Hepatocyte (in vitro differentiated cells): ENCODE results near the gene MCF2L2. TPM values are rescaled to one million over a fixed set of nuclear protein-coding genes. Genes with fewer than 3 reads are reported as not detected.
"Not testable (repeated sequence)": the region's sequence is repeated elsewhere in the genome, so short reads cannot be mapped to it uniquely, and the experiment has no call there.

ENCODE experiments used
- DNase-seq: peaks from one replicate; pipeline ENCODE4 v3.0.0-alpha.2; 2016; ENCODE audit warnings: low spot score
- H2AFZ ChIP-seq: fragments of 200-600 bp; sonication (generic); 2 replicates; pipeline ENCODE4 v1.6.0; 2016; ENCODE audit warnings: antibody characterized with exemption, mild to moderate bottlenecking
- H3K27ac ChIP-seq: fragments of 200-600 bp; sonication (generic); 2 replicates; pipeline ENCODE4 v1.5.1; 2016; ENCODE audit warnings: mild to moderate bottlenecking
- H3K27me3 ChIP-seq: fragments of 200-600 bp; sonication (generic); 2 replicates; pipeline ENCODE4 v1.6.1; 2016
- H3K36me3 ChIP-seq: fragments of 200-600 bp; sonication (generic); replicated peaks from 2 replicates; pipeline ENCODE4 v1.5.1; 2016; ENCODE audit warnings: low read depth; ENCODE audit not compliant: insufficient read depth
- H3K4me1 ChIP-seq: fragments of 200-600 bp; sonication (generic); 2 replicates; pipeline ENCODE4 v1.5.1; 2016; ENCODE audit warnings: mild to moderate bottlenecking, moderate library complexity; ENCODE audit not compliant: insufficient read depth
- H3K4me2 ChIP-seq: fragments of 200-600 bp; sonication (generic); 2 replicates; pipeline ENCODE4 v1.6.0; 2016
- H3K4me3 ChIP-seq: fragments of 200-600 bp; sonication (generic); 2 replicates; pipeline ENCODE4 v1.5.1; 2016; ENCODE audit warnings: mild to moderate bottlenecking
- H3K79me2 ChIP-seq: fragments of 200-600 bp; sonication (generic); 2 replicates; pipeline ENCODE4 v1.6.0; 2017; ENCODE audit warnings: mild to moderate bottlenecking
- H3K9me2 ChIP-seq: fragments of 200-600 bp; sonication (generic); replicated peaks from 2 replicates; pipeline ENCODE4 v1.6.0; 2017; ENCODE audit warnings: mild to moderate bottlenecking; ENCODE audit not compliant: insufficient read depth
- H3K9me3 ChIP-seq: fragments of 200-600 bp; sonication (generic); 2 replicates; pipeline ENCODE4 v1.5.1; 2016; ENCODE audit warnings: low read depth, mild to moderate bottlenecking
- H4K20me1 ChIP-seq: fragments of 200-600 bp; sonication (generic); 2 replicates; pipeline ENCODE4 v1.6.0; 2016; ENCODE audit warnings: mild to moderate bottlenecking; ENCODE audit not compliant: insufficient read depth, poor library complexity, severe bottlenecking
- CTCF ChIP-seq: fragments of 200-600 bp; sonication (generic); IDR thresholded peaks from 2 replicates; pipeline ENCODE4 v1.5.1; 2016; ENCODE audit warnings: antibody characterized with exemption, mild to moderate bottlenecking; ENCODE audit not compliant: poor library complexity
- EZH2 ChIP-seq: fragments of 200-600 bp; sonication (generic); IDR thresholded peaks from 2 replicates; pipeline ENCODE4 v1.6.1; 2016; ENCODE audit warnings: antibody characterized with exemption, mild to moderate bottlenecking, borderline replicate concordance
- EZH2phosphoT487 ChIP-seq: fragments of 200-600 bp; sonication (generic); IDR thresholded peaks from one replicate; pipeline ENCODE4 v1.6.1; 2018; ENCODE audit warnings: antibody characterized with exemption, mild to moderate bottlenecking, low read depth, moderate library complexity; ENCODE audit not compliant: unreplicated experiment, severe bottlenecking
- WGBS: methylation state at CpG from one replicate; pipeline ENCODE4 v1.1.6; 2016; ENCODE audit warnings: low lambda C conversion rate; ENCODE audit errors: missing lambda C conversion rate; 5-methylcytosine and 5-hydroxymethylcytosine counted together
- polyA plus RNA-seq: library from polyadenylated mRNA; unstranded; fragments of >200 nt; fragmentation: Nextera tagmentation; extraction: Ambion mirVana; gene quantifications from 2 replicates; pipeline ENCODE4 v1.2.1, GENCODE V29; 2016
- total RNA-seq: library from RNA; depleted of rRNA; stranded (reverse); fragments of >200 nt; gene quantifications from 2 replicates; pipeline ENCODE4 v1.2.3, GENCODE V29; 2014

MCF2L2 gene
- total and polyA plus RNA-seq, 2 experiments from 2014 or later, result 0.17 to 0.63 TPM

GRCh38 chr3:183427876-183428446 lies 458 bp downstream of the MCF2L2 start:
- peak overlapping the region; percentile 100 for H3K4me2 ChIP-seq
- no peaks in the 10 kb centered on the region for H3K36me3 ChIP-seq
- H2AFZ ChIP-seq, result peak overlapping the region; percentile 86
- peaks cover 9% of the 10 kb centered on the region for H3K4me1 ChIP-seq
- no peaks in the 10 kb centered on the region for H3K9me3 ChIP-seq
- H3K9me2 ChIP-seq, result no peaks in the 10 kb centered on the region
- peak; percentile 60 for DNase-seq
- H3K79me2 ChIP-seq, result no peaks in the 10 kb centered on the region
- TF ChIP-seq EZH2phosphoT487 (no peak), CTCF (no peak), EZH2 (no peak)
- no peak overlapping the region for H3K27ac ChIP-seq
- H4K20me1 ChIP-seq, result no peaks in the 10 kb centered on the region
- H3K27me3 ChIP-seq, result peaks cover 50% of the 10 kb centered on the region
- WGBS, result 2% methylated on average over 45 of the region's 47 CpGs
- peak overlapping the region; percentile 47 for H3K4me3 ChIP-seq

GRCh38 chr3:183427196-183427875 lies 1.1 kb downstream of the MCF2L2 start:
- no peak for DNase-seq

GRCh38 chr3:183418807-183419206 lies 9.6 kb downstream of the MCF2L2 start:
- H3K9me3 ChIP-seq, H3K27ac ChIP-seq, DNase-seq, H3K36me3 ChIP-seq, H3K4me2 ChIP-seq, H3K79me2 ChIP-seq, H3K4me1 ChIP-seq, H2AFZ ChIP-seq, H4K20me1 ChIP-seq, H3K4me3 ChIP-seq, H3K27me3 ChIP-seq, H3K9me2 ChIP-seq: not testable (repeated sequence)
- 100% methylated on average over 2 of the region's 2 CpGs for WGBS

More at GRCh38 chr3:183427196-183427875, 1.1 kb downstream of the MCF2L2 start:
- Histone ChIP-seq H3K4me3 (no peak overlapping the region), H3K9me2 (no peaks in the 10 kb centered on the region), H3K79me2 (no peaks in the 10 kb centered on the region), H4K20me1 (no peaks in the 10 kb centered on the region), H3K4me1 (peaks cover 9% of the 10 kb centered on the region), H3K27ac (no peak overlapping the region), H3K4me2 (peak overlapping the region; percentile 100), H3K36me3 (no peaks in the 10 kb centered on the region), H3K27me3 (peaks cover 50% of the 10 kb centered on the region), H2AFZ (peak overlapping the region; percentile 86), H3K9me3 (no peaks in the 10 kb centered on the region)
- 21% methylated on average over 20 of the region's 28 CpGs for WGBS
- TF ChIP-seq EZH2phosphoT487 (no peak), EZH2 (no peak), CTCF (no peak)

GRCh38 chr3:183411216-183411922 lies 17.1 kb downstream of the MCF2L2 start:
- Histone ChIP-seq H3K36me3 (no peaks in the 10 kb centered on the region), H4K20me1 (no peaks in the 10 kb centered on the region), H3K4me3 (no peak overlapping the region), H3K27ac (no peak overlapping the region), H3K79me2 (no peaks in the 10 kb centered on the region), H3K4me1 (no peaks in the 10 kb centered on the region), H3K27me3 (no peaks in the 10 kb centered on the region), H3K9me2 (no peaks in the 10 kb centered on the region), H3K4me2 (no peak overlapping the region), H3K9me3 (no peaks in the 10 kb centered on the region), H2AFZ (no peak overlapping the region)
- DNase-seq, result no peak
- TF ChIP-seq EZH2, result no peak
- no peak for TF ChIP-seq CTCF
- TF ChIP-seq EZH2phosphoT487, result no peak
- 90% methylated on average over 3 of the region's 3 CpGs for WGBS
